BJ (cell line): ENCODE data around the gene CACNA1C. TPM values are rescaled to one million over a fixed set of nuclear protein-coding genes. Genes with fewer than 3 reads are reported as not detected.

ENCODE experiments used
- CTCF ChIA-PET: fragments of 350-600 bp; formaldehyde crosslinking; extraction: SDS; loops from one replicate; lab custom pipeline; 2021; ENCODE audit warnings: antibody characterized with exemption, inconsistent platforms; lab: Yijun Ruan, JAX
- POLR2A ChIA-PET: fragments of 300-600 bp; sonication (Branson Sonifier 250); formaldehyde crosslinking; extraction: SDS; loops from one replicate; lab custom pipeline; 2021; ENCODE audit warnings: antibody characterized with exemption; lab: Charles Lee
- DNase-seq: peaks from one replicate; pipeline ENCODE4 v3.0.0-alpha.2; 2011; ENCODE audit warnings: low read depth
- H3K27me3 ChIP-seq: 2 replicates; pipeline ENCODE4 v1.6.0; 2011; ENCODE audit warnings: low read length; ENCODE audit not compliant: control insufficient read depth, insufficient read depth
- H3K36me3 ChIP-seq: 2 replicates; pipeline ENCODE4 v1.5.1; 2011; ENCODE audit warnings: low read length; ENCODE audit not compliant: control insufficient read depth, insufficient read depth
- H3K4me3 ChIP-seq: 2 replicates; pipeline ENCODE4 v1.5.1; 2011; ENCODE audit warnings: low read depth, mild to moderate bottlenecking, control low read depth, low read length
- CTCF ChIP-seq: IDR thresholded peaks from 2 replicates; pipeline ENCODE4 v1.5.1; 2011; ENCODE audit warnings: low read depth, mild to moderate bottlenecking, control low read depth, inconsistent platforms, low read length, moderate library complexity; ENCODE audit not compliant: insufficient read depth
- polyA plus RNA-seq: library from polyadenylated mRNA; depleted of rRNA; stranded (reverse); fragments of >200 nt; gene quantifications from 2 replicates; pipeline ENCODE4 v1.2.3, GENCODE V29; 2011

The CACNA1C gene
- polyA plus RNA-seq, 1 experiment: 14.7 TPM

- ChIA-PET POLR2A (no interaction called here), CTCF (no interaction called here)
- H3K27me3 ChIP-seq: peaks cover 5% of the 10 kb centered on the region; the same call in 1 of the 2 replicates
- no peak overlapping the region for H3K4me3 ChIP-seq
- no peak for DNase-seq
- TF ChIP-seq CTCF: no peak
- H3K36me3 ChIP-seq: no peaks in the 10 kb centered on the region
Measured at GRCh38 chr12:2710701-2711100, 657.9 kb downstream of the CACNA1C start.

GRCh38 chr12:2719392-2719791 is 666.6 kb downstream of the CACNA1C start:
- TF ChIP-seq CTCF: no peak
- Histone ChIP-seq H3K4me3 (no peak overlapping the region), H3K36me3 (no peaks in the 10 kb centered on the region), H3K27me3 (peaks cover 1% of the 10 kb centered on the region; the same call in 1 of the 2 replicates)
- DNase-seq: no peak
- ChIA-PET CTCF (interaction anchor here (1.2 kb wide), 1 partner anchor 9 kb away, joined by 3 read pairs; no protein-coding TSS in a partner anchor), POLR2A (no interaction called here)

- no peak for TF ChIP-seq CTCF
- ChIA-PET CTCF (interaction anchor here (2.3 kb wide), 1 partner anchor 18 kb away, joined by 6 read pairs; no protein-coding TSS in a partner anchor), POLR2A (no interaction called here)
- peaks cover 5% of the 10 kb centered on the region for H3K27me3 ChIP-seq
- no peaks in the 10 kb centered on the region for H3K36me3 ChIP-seq
- H3K4me3 ChIP-seq: no peak overlapping the region
- DNase-seq: no peak
Measured at GRCh38 chr12:2722806-2723205, 670.0 kb downstream of the CACNA1C start.

GRCh38 chr12:2732290-2732689 is 679.5 kb downstream of the CACNA1C start:
- CTCF ChIA-PET: no interaction called here
- H3K4me3 ChIP-seq: no peak overlapping the region
- H3K36me3 ChIP-seq: no peaks in the 10 kb centered on the region
- no peak for DNase-seq
- H3K27me3 ChIP-seq: peaks cover 20% of the 10 kb centered on the region
- POLR2A ChIA-PET: no interaction called here
- no peak for TF ChIP-seq CTCF

- CTCF ChIA-PET: interaction anchor here (1.0 kb wide), 1 partner anchor 50 kb away, joined by 4 read pairs; no protein-coding TSS in a partner anchor
- no peak for TF ChIP-seq CTCF
- no peak overlapping the region for H3K4me3 ChIP-seq
- DNase-seq: no peak
- H3K36me3 ChIP-seq: no peaks in the 10 kb centered on the region
- POLR2A ChIA-PET: no interaction called here
- H3K27me3 ChIP-seq: peaks cover 19% of the 10 kb centered on the region
Measured at GRCh38 chr12:2733493-2734355, 680.9 kb downstream of the CACNA1C start.
